Ishikawa (cell line): ENCODE data around the gene HELB.

Experiments used
- EGR1 ChIP-seq: IDR thresholded peaks from 2 replicates; pipeline ENCODE4 v1.6.1; 2012
- EP300 ChIP-seq: IDR thresholded peaks from 2 replicates; pipeline ENCODE4 v1.6.1; 2012; ENCODE audit warnings: borderline replicate concordance
- MAX ChIP-seq: IDR thresholded peaks from 2 replicates; pipeline ENCODE4 v1.6.1; 2012
- RAD21 ChIP-seq: IDR thresholded peaks from 2 replicates; pipeline ENCODE4 v1.6.1; 2012; ENCODE audit warnings: low read depth
- REST ChIP-seq: IDR thresholded peaks from 2 replicates; pipeline ENCODE4 v1.6.1; 2012; ENCODE audit warnings: low read depth, mild to moderate bottlenecking
- TAF1 ChIP-seq: IDR thresholded peaks from 2 replicates; pipeline ENCODE4 v1.6.1; 2012; ENCODE audit warnings: low read depth, mild to moderate bottlenecking
- TCF12 ChIP-seq: IDR thresholded peaks from 2 replicates; pipeline ENCODE4 v1.6.1; 2012; ENCODE audit warnings: low read depth
- TEAD4 ChIP-seq: IDR thresholded peaks from 2 replicates; pipeline ENCODE4 v1.6.1; 2012
- USF1 ChIP-seq: IDR thresholded peaks from 2 replicates; pipeline ENCODE4 v1.6.1; 2012
- YY1 ChIP-seq: IDR thresholded peaks from 2 replicates; pipeline ENCODE4 v1.6.1; 2012; ENCODE audit warnings: low read depth

- TF ChIP-seq REST (no peak), TEAD4 (no peak), EP300 (no peak), YY1 (no peak), RAD21 (no peak), MAX (no peak), USF1 (no peak), TAF1 (no peak), EGR1 (no peak), TCF12 (no peak)
Measured at GRCh38 chr12:66331814-66332213, 29.5 kb downstream of the HELB start.
